HG03095 (cell line): ENCODE data around the gene UNC93B1.
"Not testable (repeated sequence)": the region's sequence is repeated elsewhere in the genome, so short reads cannot be mapped to it uniquely, and the experiment has no call there.

Experiments used
- ATAC-seq: cut with Tn5 transposase; IDR thresholded peaks from one replicate; pipeline ENCODE4 v1.9.1; 2021; ENCODE audit warnings: moderate library complexity; ENCODE audit not compliant: unreplicated experiment

UNC93B1 gene

DNA sequence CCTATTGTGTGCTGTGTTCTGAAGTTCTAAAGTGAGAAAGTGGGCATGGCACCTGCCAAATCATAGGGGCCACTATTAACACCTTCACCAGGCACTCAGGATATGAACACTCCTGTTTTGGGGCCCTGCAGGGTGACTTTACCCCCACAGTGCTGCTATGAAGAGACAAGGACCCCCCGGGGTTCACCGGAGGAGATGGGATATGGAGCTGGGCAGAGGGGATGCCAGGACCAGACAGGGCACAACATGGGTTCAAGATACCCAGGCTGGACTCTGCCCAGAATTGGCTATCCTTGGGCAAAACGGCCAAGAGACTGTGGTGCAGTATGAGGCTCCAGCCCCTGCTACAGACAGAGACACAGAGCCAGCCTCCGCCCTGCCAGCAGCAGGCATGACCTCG lies 9.5 kb downstream of the UNC93B1 start:
- ATAC-seq = not testable (repeated sequence)

DNA sequence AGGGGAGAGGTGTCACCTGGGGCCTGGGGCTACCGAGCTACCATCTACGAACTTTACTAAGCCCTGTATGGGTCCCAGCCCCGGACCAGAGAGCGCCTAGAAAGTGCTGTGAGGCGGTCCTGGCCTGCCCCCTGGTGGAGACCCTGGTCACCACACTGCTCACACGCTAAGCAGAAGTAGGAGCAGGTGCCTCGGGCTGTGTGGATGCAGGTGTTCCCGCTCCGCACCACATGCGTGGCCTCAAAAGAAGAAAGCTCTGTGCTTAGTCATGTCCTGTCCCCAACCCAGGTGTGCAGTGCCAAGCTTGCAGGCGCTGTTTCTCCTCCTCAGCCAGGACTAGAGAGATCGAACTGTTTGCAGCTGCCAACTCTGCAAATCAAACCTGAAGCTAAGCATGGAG lies 10.1 kb downstream of the UNC93B1 start:
- not testable (repeated sequence) for ATAC-seq

GRCh38 chr11:67991347-67992121 lies 12.4 kb downstream of the UNC93B1 start:
- not testable (repeated sequence) for ATAC-seq

GRCh38 chr11:67990546-67991346 lies 13.2 kb downstream of the UNC93B1 start:
- not testable (repeated sequence) for ATAC-seq

DNA sequence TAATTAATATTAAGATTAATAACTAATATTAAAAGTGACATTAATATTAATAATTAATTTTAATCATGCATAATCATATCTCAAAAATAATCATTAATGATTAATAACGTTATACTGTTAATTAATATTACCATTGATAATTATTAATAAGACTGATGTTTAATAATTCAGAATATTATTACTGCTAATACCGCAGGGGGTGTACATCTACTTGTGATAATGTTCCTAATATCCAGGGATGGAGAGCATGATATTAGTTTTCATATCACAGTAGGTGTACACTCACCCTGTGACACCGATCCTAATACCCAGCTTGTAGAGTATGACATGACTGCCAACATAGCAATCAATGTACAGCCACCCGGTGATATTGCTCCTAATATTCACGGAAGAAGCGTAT lies 18.6 kb downstream of the UNC93B1 start:
- ATAC-seq = not testable (repeated sequence)

GRCh38 chr11:67983951-67984350 lies 19.9 kb downstream of the UNC93B1 start:
- ATAC-seq = no peak

DNA sequence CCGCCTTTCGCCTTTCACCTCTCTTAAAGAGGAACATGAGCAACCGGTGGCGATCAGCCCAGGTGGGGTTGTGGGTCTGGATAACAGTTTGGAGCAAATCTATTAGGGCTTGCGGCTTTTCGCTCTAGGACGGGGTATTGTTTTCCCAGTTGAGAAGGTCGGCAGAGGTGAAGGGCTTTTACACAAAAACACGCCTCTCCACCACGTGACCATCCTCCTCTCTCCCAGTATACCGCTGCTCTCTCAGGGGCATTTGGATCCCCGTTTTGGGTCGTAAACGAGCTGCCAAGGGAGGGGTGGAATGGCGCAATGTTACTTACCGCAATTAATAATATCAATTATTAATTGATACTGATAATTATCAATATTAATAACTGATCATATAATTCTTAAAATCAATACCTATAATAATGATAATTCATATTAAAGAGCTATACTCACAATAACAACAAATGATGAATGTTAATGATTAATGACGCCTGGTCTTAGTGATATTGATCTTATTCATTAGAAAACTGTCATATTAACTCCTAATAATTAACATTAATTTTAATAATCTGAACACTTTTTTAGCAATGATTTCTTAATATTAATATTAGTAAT lies 21.5 kb downstream of the UNC93B1 start:
- ATAC-seq = not testable (repeated sequence)

DNA sequence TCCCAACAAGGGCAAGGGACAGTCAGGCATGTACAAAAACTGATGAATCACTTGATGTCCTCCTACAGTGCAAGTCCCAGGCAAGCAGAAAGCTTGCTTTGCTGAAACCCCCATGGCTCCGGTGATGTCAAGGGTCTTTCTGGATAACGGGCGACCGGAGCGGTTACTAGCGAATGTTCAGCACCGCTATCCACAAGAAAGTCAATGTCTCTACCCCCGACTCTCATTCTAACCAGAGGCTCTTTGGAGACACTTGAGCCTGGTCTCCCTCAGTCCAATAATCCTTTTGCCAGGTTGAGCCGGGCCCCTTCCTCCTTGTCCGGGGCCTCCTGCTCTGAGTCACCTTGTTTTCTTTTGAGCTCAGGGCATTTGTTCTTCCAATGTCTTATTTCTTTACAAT lies 22.7 kb downstream of the UNC93B1 start:
- not testable (repeated sequence) for ATAC-seq

- not testable (repeated sequence) for ATAC-seq
Observed at GRCh38 chr11:67978766-67979418, 25.0 kb downstream of the UNC93B1 start.

DNA sequence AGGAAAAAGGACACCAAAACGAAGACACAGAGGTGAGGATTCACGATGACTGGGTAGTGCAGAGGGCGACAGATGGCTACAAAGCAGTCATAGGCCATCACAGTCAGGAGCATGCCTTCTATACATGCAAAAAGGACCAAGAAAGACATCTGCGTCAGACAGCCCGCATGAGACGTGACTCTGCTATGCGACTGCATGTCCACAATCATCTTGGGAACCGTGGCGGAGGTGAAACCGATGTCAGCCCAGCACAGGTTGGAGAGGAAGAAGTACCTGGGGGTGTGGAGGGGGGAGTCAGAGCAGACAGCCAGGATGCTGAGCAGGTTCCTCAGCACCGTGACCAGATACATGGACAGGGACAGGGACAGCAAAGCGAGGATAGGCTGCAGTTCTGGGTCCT lies 29.2 kb downstream of the UNC93B1 start:
- ATAC-seq = not testable (repeated sequence)

- not testable (repeated sequence) for ATAC-seq
Observed at GRCh38 chr11:67965830-67966348, 38.0 kb downstream of the UNC93B1 start.

- ATAC-seq = not testable (repeated sequence)
Observed at GRCh38 chr11:67964746-67965145, 39.2 kb downstream of the UNC93B1 start.

DNA sequence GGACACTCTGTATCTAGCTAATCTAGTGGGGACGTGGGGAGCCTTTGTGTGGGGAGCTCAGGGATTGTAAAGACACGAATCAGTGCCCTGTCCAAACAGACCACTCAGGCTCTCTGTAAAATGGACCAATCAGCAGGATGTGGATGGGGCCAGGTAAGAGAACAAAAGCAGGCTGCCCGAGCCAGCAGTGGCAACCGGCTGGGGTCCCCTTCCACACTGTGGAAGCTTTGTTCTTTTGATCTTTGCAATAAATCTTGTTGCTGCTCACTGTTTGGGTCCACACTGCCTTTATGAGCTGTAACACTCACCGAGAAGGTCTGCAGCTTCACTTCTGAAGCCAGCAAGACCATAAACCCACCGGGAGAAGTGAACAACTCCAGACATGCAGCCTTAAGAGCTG lies 40.0 kb downstream of the UNC93B1 start:
- not testable (repeated sequence) for ATAC-seq

DNA sequence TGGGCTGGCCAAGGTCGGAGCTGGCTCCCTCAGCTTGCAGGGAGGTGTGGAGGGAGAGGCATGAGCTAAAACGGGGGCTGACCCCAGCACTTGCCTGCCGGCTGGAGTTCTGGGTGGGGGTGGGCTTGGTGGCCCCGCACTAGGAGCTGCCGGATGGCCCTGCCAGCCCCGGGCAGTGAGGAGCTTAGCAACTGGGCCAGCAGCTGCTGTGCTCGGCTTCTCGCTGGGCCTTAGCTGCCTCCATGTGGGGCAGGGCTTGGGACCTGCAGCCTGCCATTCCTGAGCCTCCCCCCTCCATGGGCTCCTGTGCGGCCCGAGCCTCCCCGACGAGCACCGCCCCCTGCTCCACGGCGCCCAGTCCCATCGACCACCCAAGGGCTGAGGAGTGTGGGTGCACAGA lies 40.7 kb downstream of the UNC93B1 start:
- ATAC-seq = not testable (repeated sequence)

DNA sequence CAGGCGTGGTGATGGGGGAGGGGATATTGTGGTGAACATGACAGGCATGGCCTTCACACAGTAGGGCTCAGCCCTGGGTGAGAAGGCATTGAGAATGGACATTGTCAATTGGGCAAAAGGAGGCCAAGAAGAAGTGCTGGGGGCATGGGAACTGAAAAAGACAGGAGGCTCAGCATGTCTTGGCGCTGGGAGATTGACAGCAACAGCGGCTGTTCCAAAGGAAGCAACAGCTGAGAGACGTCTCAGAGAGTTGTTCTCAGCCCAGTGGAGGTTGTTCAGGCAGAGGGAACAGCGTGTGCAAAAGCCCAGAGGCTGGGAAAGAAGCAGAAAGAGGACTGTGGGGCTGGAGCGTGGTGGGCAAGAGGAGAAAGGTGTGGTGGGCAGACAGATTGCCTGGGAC lies 47.7 kb downstream of the UNC93B1 start:
- not testable (repeated sequence) for ATAC-seq

GRCh38 chr11:67955461-67956007 lies 48.4 kb downstream of the UNC93B1 start:
- not testable (repeated sequence) for ATAC-seq

DNA sequence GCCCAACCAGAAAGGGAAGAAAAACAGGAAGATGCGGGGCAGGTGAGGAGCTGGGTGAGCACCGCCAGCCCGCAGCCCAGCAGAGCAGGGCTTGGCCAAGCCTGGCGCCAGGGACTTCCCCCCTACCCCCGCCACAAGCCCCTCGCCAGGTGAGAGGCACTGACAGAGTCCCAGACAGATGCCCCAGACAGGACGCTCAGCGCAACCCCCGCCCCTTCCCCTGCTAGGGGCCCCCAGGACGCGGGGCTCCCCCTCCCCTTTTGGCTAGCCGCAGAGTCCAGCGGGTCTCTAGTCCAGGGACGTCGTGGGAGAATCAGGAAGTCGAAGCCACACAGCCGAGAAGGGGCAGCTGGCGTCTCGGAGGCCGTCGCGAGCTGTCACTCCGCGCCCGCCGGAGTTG lies 48.9 kb downstream of the UNC93B1 start:
- not testable (repeated sequence) for ATAC-seq

DNA sequence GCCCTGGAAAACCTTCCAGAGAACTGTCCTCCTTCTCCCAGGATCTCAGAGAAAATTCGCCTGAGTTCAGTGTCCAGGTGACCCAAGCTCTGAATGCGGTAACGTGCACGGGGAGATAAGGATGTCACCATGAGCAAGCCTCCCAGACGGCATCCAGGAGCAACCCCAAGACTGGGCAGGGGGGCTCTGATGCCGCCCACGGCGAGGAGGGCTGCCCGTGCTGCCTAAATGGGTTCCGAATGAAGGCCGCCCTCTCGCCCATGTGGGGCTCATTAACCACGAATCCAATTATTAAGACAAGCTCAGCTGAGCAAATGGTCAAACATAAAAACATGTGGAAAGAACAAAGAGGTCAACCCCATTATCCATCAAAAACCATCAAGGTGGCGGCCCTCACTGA lies 49.6 kb downstream of the UNC93B1 start:
- ATAC-seq = not testable (repeated sequence)

GRCh38 chr11:67950705-67951104 lies 53.2 kb downstream of the UNC93B1 start:
- not testable (repeated sequence) for ATAC-seq

DNA sequence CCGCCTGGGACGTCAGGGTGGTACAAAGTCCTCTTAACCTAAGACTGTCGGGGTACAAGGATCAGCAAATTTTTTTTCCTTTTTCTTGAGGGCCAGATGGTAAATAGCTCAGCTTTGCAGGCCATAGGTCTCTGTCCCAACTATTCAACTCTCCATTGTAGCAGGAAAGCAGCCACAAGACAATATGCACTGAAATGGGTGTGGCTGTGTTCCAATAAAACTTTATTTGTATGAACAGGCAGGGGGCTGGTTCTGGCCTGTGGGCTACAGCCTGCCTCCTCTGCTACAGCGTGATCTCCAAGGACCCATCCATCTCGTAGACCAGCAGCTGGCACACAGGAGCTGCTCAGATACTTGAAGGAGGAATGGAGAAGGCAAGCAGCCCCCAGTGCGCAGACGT lies 56.1 kb downstream of the UNC93B1 start:
- not testable (repeated sequence) for ATAC-seq
